Neural progenitor cell (in vitro differentiated cells): ENCODE measurements around the gene APAF1. TPM values are rescaled to one million over a fixed set of nuclear protein-coding genes. Genes with fewer than 3 reads are reported as not detected.
A peak's percentile ranks its signal among the peaks of the same experiment; 100 is the strongest.

Experiments
- DNase-seq: peaks from one replicate; pipeline ENCODE4 v3.0.0-alpha.2; 2016; ENCODE audit warnings: low spot score
- H2AFZ ChIP-seq: fragments of 200-600 bp; sonication (generic); replicated peaks from 2 replicates; pipeline ENCODE4 v1.6.1; 2016; ENCODE audit warnings: antibody characterized with exemption
- H3F3A ChIP-seq: fragments of 200-600 bp; sonication (generic); 2 replicates; pipeline ENCODE4 v1.6.1; 2016; ENCODE audit warnings: antibody characterized with exemption, low read depth
- H3K27ac ChIP-seq: fragments of 200-600 bp; sonication (generic); 2 replicates; pipeline ENCODE4 v1.5.1; 2016; ENCODE audit warnings: mild to moderate bottlenecking
- H3K27me3 ChIP-seq: fragments of 200-600 bp; sonication (generic); 2 replicates; pipeline ENCODE4 v1.6.1; 2016; ENCODE audit warnings: mild to moderate bottlenecking, moderate library complexity
- H3K36me3 ChIP-seq: fragments of 200-600 bp; sonication (generic); 2 replicates; pipeline ENCODE4 v1.5.1; 2016
- H3K4me1 ChIP-seq: fragments of 200-600 bp; sonication (generic); 2 replicates; pipeline ENCODE4 v1.6.1; 2016; ENCODE audit warnings: mixed run types
- H3K4me2 ChIP-seq: fragments of 200-600 bp; sonication (generic); 2 replicates; pipeline ENCODE4 v1.6.1; 2016
- H3K4me3 ChIP-seq: fragments of 200-600 bp; sonication (generic); 2 replicates; pipeline ENCODE4 v1.5.1; 2016
- H3K79me2 ChIP-seq: fragments of 200-600 bp; sonication (generic); 2 replicates; pipeline ENCODE4 v1.6.1; 2016; ENCODE audit warnings: low read depth
- H3K9ac ChIP-seq: fragments of 200-600 bp; sonication (generic); 2 replicates; pipeline ENCODE4 v1.6.1; 2016
- H3K9me3 ChIP-seq: fragments of 200-600 bp; sonication (generic); 2 replicates; pipeline ENCODE4 v1.5.1; 2016; ENCODE audit warnings: low read depth
- H4K20me1 ChIP-seq: fragments of 200-600 bp; sonication (generic); 2 replicates; pipeline ENCODE4 v1.6.1; 2016; ENCODE audit warnings: low read depth
- H3K27ac Mint-ChIP-seq: 3 replicates; pipeline ENCODE4 v1.8.0; 2021; ENCODE audit warnings: mixed read lengths
- H3K27me3 Mint-ChIP-seq: 2 replicates; pipeline ENCODE4 v1.8.0; 2022; ENCODE audit warnings: low read depth, mild to moderate bottlenecking, inconsistent platforms, moderate library complexity, mixed read lengths; ENCODE audit not compliant: insufficient read depth
- H3K36me3 Mint-ChIP-seq: 3 replicates; pipeline ENCODE4 v1.8.0; 2021; ENCODE audit warnings: mixed read lengths
- H3K4me1 Mint-ChIP-seq: 3 replicates; pipeline ENCODE4 v1.8.0; 2021; ENCODE audit warnings: mixed read lengths
- H3K4me3 Mint-ChIP-seq: 3 replicates; pipeline ENCODE4 v1.8.0; 2021; ENCODE audit warnings: mild to moderate bottlenecking, moderate library complexity, mixed read lengths
- H3K9me3 Mint-ChIP-seq: 3 replicates; pipeline ENCODE4 v1.8.0; 2020; ENCODE audit warnings: mixed read lengths
- EZH2 ChIP-seq: fragments of 200-600 bp; sonication (generic); IDR thresholded peaks from 2 replicates; pipeline ENCODE4 v1.6.1; 2017; ENCODE audit warnings: antibody characterized with exemption, mild to moderate bottlenecking, moderate library complexity
- EZH2phosphoT487 ChIP-seq: fragments of 200-600 bp; sonication (generic); IDR thresholded peaks from 2 replicates; pipeline ENCODE4 v1.6.1; 2017; ENCODE audit warnings: antibody characterized with exemption
- total RNA-seq: library from RNA; depleted of rRNA; stranded (reverse); fragments of >200 nt; gene quantifications from 2 replicates; pipeline ENCODE4 v1.2.3, GENCODE V29; 2015; ENCODE audit warnings: low replicate concordance
- TF ChIP-seq, protein P1 (sequence below): fragments of 200-600 bp; sonication (generic); IDR thresholded peaks from 2 replicates; pipeline ENCODE4 v1.5.1; 2017; ENCODE audit warnings: antibody characterized with exemption, mild to moderate bottlenecking

Gene APAF1
- total RNA-seq, 1 donor from 2014 or later: 69.1 TPM

DNA sequence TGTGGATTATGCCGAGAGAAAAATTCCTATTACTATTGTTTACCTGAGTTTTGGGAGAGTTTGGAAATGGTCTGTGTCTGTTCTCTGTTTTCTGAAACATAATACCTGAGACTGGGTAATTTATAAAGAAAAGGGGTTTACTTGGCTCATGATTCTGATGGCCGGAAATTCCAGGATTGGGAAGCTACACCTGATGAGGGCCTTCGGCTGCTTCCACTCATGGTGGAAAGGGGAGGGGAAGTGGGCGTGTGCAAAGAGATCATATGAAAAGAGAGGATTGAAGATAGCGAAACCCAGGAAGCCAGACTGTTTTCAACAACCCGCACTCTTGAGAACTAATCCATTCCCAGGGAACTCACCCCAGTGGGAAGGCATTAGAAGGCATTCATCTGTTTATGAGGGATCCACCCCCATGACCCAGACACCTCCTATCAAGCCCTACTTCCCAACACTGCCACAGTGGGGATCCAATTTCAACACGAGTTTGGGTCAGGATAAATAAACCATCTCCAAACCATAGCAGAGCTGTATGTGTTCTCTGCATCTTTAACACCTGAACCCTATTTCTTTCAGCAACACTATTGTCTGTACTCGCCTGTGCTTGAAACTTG is 51.1 kb downstream of the APAF1 start:
- Mint-ChIP-seq H3K4me1 (peaks cover 29% of the 10 kb centered on the region), H3K9me3 (no peaks in the 10 kb centered on the region), H3K4me3 (no peak overlapping the region), H3K36me3 (peaks cover 23% of the 10 kb centered on the region), H3K27me3 (peaks cover 2% of the 10 kb centered on the region), H3K27ac (peak overlapping the region; percentile 50)
- H3K4me3 ChIP-seq: no peak overlapping the region
- H2AFZ ChIP-seq: no peak overlapping the region
- H3K9me3 ChIP-seq: no peaks in the 10 kb centered on the region
- H4K20me1 ChIP-seq: peaks cover 33% of the 10 kb centered on the region
- no peak overlapping the region for H3K27ac ChIP-seq
- H3K4me2 ChIP-seq: peak overlapping the region; percentile 62
- H3F3A ChIP-seq: peaks cover 5% of the 10 kb centered on the region
- peak; percentile 43 for DNase-seq
- TF ChIP-seq, protein P1, sequence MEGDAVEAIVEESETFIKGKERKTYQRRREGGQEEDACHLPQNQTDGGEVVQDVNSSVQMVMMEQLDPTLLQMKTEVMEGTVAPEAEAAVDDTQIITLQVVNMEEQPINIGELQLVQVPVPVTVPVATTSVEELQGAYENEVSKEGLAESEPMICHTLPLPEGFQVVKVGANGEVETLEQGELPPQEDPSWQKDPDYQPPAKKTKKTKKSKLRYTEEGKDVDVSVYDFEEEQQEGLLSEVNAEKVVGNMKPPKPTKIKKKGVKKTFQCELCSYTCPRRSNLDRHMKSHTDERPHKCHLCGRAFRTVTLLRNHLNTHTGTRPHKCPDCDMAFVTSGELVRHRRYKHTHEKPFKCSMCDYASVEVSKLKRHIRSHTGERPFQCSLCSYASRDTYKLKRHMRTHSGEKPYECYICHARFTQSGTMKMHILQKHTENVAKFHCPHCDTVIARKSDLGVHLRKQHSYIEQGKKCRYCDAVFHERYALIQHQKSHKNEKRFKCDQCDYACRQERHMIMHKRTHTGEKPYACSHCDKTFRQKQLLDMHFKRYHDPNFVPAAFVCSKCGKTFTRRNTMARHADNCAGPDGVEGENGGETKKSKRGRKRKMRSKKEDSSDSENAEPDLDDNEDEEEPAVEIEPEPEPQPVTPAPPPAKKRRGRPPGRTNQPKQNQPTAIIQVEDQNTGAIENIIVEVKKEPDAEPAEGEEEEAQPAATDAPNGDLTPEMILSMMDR: no peak
- TF ChIP-seq EZH2phosphoT487 (no peak), EZH2 (no peak)
- H3K79me2 ChIP-seq: no peaks in the 10 kb centered on the region
- peaks cover 15% of the 10 kb centered on the region for H3K4me1 ChIP-seq
- no peak overlapping the region for H3K9ac ChIP-seq
- peaks cover 11% of the 10 kb centered on the region for H3K36me3 ChIP-seq
- H3K27me3 ChIP-seq: no peaks in the 10 kb centered on the region

DNA sequence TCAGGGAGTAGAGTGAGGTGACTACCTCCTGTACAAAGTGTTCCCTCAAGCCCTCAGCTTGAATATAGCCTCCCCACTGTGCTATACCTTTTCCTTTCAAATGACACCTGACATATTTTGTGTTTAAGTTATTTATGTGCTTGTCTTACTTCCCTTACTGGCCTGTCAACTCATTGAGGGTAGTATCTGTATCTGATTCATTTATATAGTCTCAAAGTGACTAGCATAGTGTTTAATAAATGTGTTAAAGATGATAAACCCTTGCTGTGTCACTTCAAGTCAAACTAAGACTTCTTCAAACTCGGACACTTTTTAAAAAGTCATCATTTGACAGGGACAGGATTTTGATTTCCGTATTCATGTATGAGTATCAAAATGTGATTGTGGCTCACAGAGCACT is 52.1 kb downstream of the APAF1 start:
- H3K36me3 Mint-ChIP-seq: peaks cover 23% of the 10 kb centered on the region
- no peak for DNase-seq

GRCh38 chr12:98698603-98699463 is 53.7 kb downstream of the APAF1 start:
- Mint-ChIP-seq H3K27me3 (peaks cover 2% of the 10 kb centered on the region), H3K36me3 (peaks cover 19% of the 10 kb centered on the region), H3K4me1 (peaks cover 29% of the 10 kb centered on the region), H3K27ac (peak overlapping the region; percentile 54), H3K9me3 (no peaks in the 10 kb centered on the region), H3K4me3 (no peak overlapping the region)
- Histone ChIP-seq H2AFZ (no peak overlapping the region), H3F3A (peaks cover 5% of the 10 kb centered on the region), H3K36me3 (peaks cover 11% of the 10 kb centered on the region), H3K9me3 (no peaks in the 10 kb centered on the region), H3K9ac (no peak overlapping the region), H4K20me1 (peaks cover 33% of the 10 kb centered on the region), H3K27ac (no peak overlapping the region), H3K4me3 (no peak overlapping the region), H3K4me1 (peaks cover 15% of the 10 kb centered on the region), H3K27me3 (no peaks in the 10 kb centered on the region), H3K4me2 (no peak overlapping the region), H3K79me2 (no peaks in the 10 kb centered on the region)
- TF ChIP-seq EZH2 (no peak), EZH2phosphoT487 (no peak)
- TF ChIP-seq, protein P1: no peak
- no peak for DNase-seq

More for the DNA sequence above, 52.1 kb downstream of the APAF1 start:
- H3K9me3 Mint-ChIP-seq: no peaks in the 10 kb centered on the region
- Histone ChIP-seq H3F3A (peaks cover 5% of the 10 kb centered on the region), H3K4me1 (peaks cover 15% of the 10 kb centered on the region), H3K9me3 (no peaks in the 10 kb centered on the region), H4K20me1 (peaks cover 33% of the 10 kb centered on the region), H3K79me2 (no peaks in the 10 kb centered on the region), H3K27ac (no peak overlapping the region), H3K27me3 (no peaks in the 10 kb centered on the region), H2AFZ (no peak overlapping the region), H3K4me3 (no peak overlapping the region), H3K4me2 (no peak overlapping the region), H3K36me3 (peaks cover 11% of the 10 kb centered on the region), H3K9ac (no peak overlapping the region)
- H3K4me3 Mint-ChIP-seq: no peak overlapping the region
- peaks cover 29% of the 10 kb centered on the region for H3K4me1 Mint-ChIP-seq
- peak overlapping the region; percentile 50 for H3K27ac Mint-ChIP-seq
- TF ChIP-seq EZH2: no peak
- TF ChIP-seq, protein P1: no peak
- TF ChIP-seq EZH2phosphoT487: no peak
- H3K27me3 Mint-ChIP-seq: peaks cover 2% of the 10 kb centered on the region
